Stimulated activated naive CD8-positive, alpha-beta T cell treated with anti-CD3 and anti-CD28 coated beads, Interleukin-15, Interleukin-2, amounts not matched to agents 100 ng/mL and 50 ng/mL, for 24 hours (primary cell): ENCODE data around the gene DCBLD1.
"Not testable (repeated sequence)": the region's sequence is repeated elsewhere in the genome, so short reads cannot be mapped to it uniquely, and the experiment has no call there.

Source experiments
- H3K27ac Mint-ChIP-seq: one replicate; pipeline ENCODE4 v1.8.0; 2021; ENCODE audit warnings: mild to moderate bottlenecking, mixed read lengths
- H3K27me3 Mint-ChIP-seq: one replicate; pipeline ENCODE4 v1.8.0; 2021; ENCODE audit warnings: mixed read lengths
- H3K36me3 Mint-ChIP-seq: one replicate; pipeline ENCODE4 v1.8.0; 2021; ENCODE audit warnings: low read depth, mixed read lengths
- H3K4me1 Mint-ChIP-seq: one replicate; pipeline ENCODE4 v1.8.0; 2021; ENCODE audit warnings: low read depth, mixed read lengths
- H3K4me3 Mint-ChIP-seq: one replicate; pipeline ENCODE4 v1.8.0; 2021; ENCODE audit warnings: mild to moderate bottlenecking, mixed read lengths
- H3K9me3 Mint-ChIP-seq: one replicate; pipeline ENCODE4 v1.8.0; 2021; ENCODE audit warnings: mixed read lengths

Gene DCBLD1

GRCh38 chr6:117502580-117502979 lies 20.1 kb downstream of the DCBLD1 start:
- H3K9me3 Mint-ChIP-seq: no peaks in the 10 kb centered on the region
- peaks cover 3% of the 10 kb centered on the region for H3K27me3 Mint-ChIP-seq
- peaks cover 8% of the 10 kb centered on the region for H3K4me1 Mint-ChIP-seq
- H3K4me3 Mint-ChIP-seq: no peak overlapping the region
- H3K27ac Mint-ChIP-seq: no peak overlapping the region
- peaks cover 5% of the 10 kb centered on the region for H3K36me3 Mint-ChIP-seq

- no peak overlapping the region for H3K27ac Mint-ChIP-seq
- H3K4me1 Mint-ChIP-seq: peaks cover 5% of the 10 kb centered on the region
- H3K36me3 Mint-ChIP-seq: peaks cover 5% of the 10 kb centered on the region
- peaks cover 2% of the 10 kb centered on the region for H3K27me3 Mint-ChIP-seq
- H3K9me3 Mint-ChIP-seq: no peaks in the 10 kb centered on the region
- no peak overlapping the region for H3K4me3 Mint-ChIP-seq
These were observed 20.7 kb downstream of the DCBLD1 start for GRCh38 chr6:117503211-117503610.

GRCh38 chr6:117504478-117505144 lies 22.1 kb downstream of the DCBLD1 start:
- Mint-ChIP-seq H3K27ac (no peak overlapping the region), H3K27me3 (no peaks in the 10 kb centered on the region), H3K9me3 (no peaks in the 10 kb centered on the region), H3K4me1 (no peaks in the 10 kb centered on the region), H3K4me3 (no peak overlapping the region), H3K36me3 (peaks cover 5% of the 10 kb centered on the region)

GRCh38 chr6:117505311-117505710 lies 22.8 kb downstream of the DCBLD1 start:
- Mint-ChIP-seq H3K27ac (no peak overlapping the region), H3K27me3 (no peaks in the 10 kb centered on the region), H3K4me3 (no peak overlapping the region), H3K9me3 (no peaks in the 10 kb centered on the region), H3K36me3 (peaks cover 5% of the 10 kb centered on the region), H3K4me1 (no peaks in the 10 kb centered on the region)

GRCh38 chr6:117506180-117506835 lies 23.8 kb downstream of the DCBLD1 start:
- Mint-ChIP-seq H3K9me3 (no peaks in the 10 kb centered on the region), H3K27me3 (no peaks in the 10 kb centered on the region)

GRCh38 chr6:117506907-117507306 lies 24.4 kb downstream of the DCBLD1 start:
- no peak overlapping the region for H3K27ac Mint-ChIP-seq
- peaks cover 5% of the 10 kb centered on the region for H3K36me3 Mint-ChIP-seq
- H3K4me3 Mint-ChIP-seq: no peak overlapping the region
- H3K27me3 Mint-ChIP-seq: no peaks in the 10 kb centered on the region
- H3K4me1 Mint-ChIP-seq: no peaks in the 10 kb centered on the region
- H3K9me3 Mint-ChIP-seq: no peaks in the 10 kb centered on the region

More at GRCh38 chr6:117506180-117506835, 23.8 kb downstream of the DCBLD1 start:
- Mint-ChIP-seq H3K4me1 (no peaks in the 10 kb centered on the region), H3K4me3 (no peak overlapping the region), H3K36me3 (peaks cover 5% of the 10 kb centered on the region), H3K27ac (no peak overlapping the region)

GRCh38 chr6:117508450-117508971 lies 26.0 kb downstream of the DCBLD1 start:
- H3K4me1 Mint-ChIP-seq: no peaks in the 10 kb centered on the region
- no peak overlapping the region for H3K4me3 Mint-ChIP-seq
- H3K9me3 Mint-ChIP-seq: no peaks in the 10 kb centered on the region
- H3K27ac Mint-ChIP-seq: no peak overlapping the region
- H3K27me3 Mint-ChIP-seq: no peaks in the 10 kb centered on the region
- peaks cover 5% of the 10 kb centered on the region for H3K36me3 Mint-ChIP-seq

- Mint-ChIP-seq H3K9me3 (no peaks in the 10 kb centered on the region), H3K4me1 (no peaks in the 10 kb centered on the region), H3K36me3 (peaks cover 4% of the 10 kb centered on the region), H3K27ac (no peak overlapping the region), H3K4me3 (no peak overlapping the region), H3K27me3 (no peaks in the 10 kb centered on the region)
These were observed 26.5 kb downstream of the DCBLD1 start for GRCh38 chr6:117509021-117509420.

- Mint-ChIP-seq H3K4me1 (no peaks in the 10 kb centered on the region), H3K27ac (no peak overlapping the region), H3K36me3 (no peaks in the 10 kb centered on the region), H3K9me3 (no peaks in the 10 kb centered on the region), H3K27me3 (no peaks in the 10 kb centered on the region), H3K4me3 (no peak overlapping the region)
These were observed 29.8 kb downstream of the DCBLD1 start for GRCh38 chr6:117512056-117512828.

- Mint-ChIP-seq H3K27me3 (no peaks in the 10 kb centered on the region), H3K4me3 (no peak overlapping the region), H3K9me3 (no peaks in the 10 kb centered on the region), H3K36me3 (no peaks in the 10 kb centered on the region), H3K27ac (no peak overlapping the region), H3K4me1 (no peaks in the 10 kb centered on the region)
These were observed 30.6 kb downstream of the DCBLD1 start for GRCh38 chr6:117512987-117513573.

- no peaks in the 10 kb centered on the region for H3K9me3 Mint-ChIP-seq
- H3K4me3 Mint-ChIP-seq: no peak overlapping the region
- no peaks in the 10 kb centered on the region for H3K36me3 Mint-ChIP-seq
- no peak overlapping the region for H3K27ac Mint-ChIP-seq
- no peaks in the 10 kb centered on the region for H3K4me1 Mint-ChIP-seq
- H3K27me3 Mint-ChIP-seq: no peaks in the 10 kb centered on the region
These were observed 31.4 kb downstream of the DCBLD1 start for GRCh38 chr6:117513778-117514365.

- Mint-ChIP-seq H3K9me3 (no peaks in the 10 kb centered on the region), H3K27ac (no peak overlapping the region), H3K27me3 (no peaks in the 10 kb centered on the region), H3K4me3 (no peak overlapping the region), H3K36me3 (no peaks in the 10 kb centered on the region), H3K4me1 (no peaks in the 10 kb centered on the region)
These were observed 32.2 kb downstream of the DCBLD1 start for GRCh38 chr6:117514655-117515054.

- Mint-ChIP-seq H3K27me3 (no peaks in the 10 kb centered on the region), H3K9me3 (no peaks in the 10 kb centered on the region), H3K27ac (no peak overlapping the region), H3K4me3 (no peak overlapping the region), H3K4me1 (no peaks in the 10 kb centered on the region), H3K36me3 (no peaks in the 10 kb centered on the region)
These were observed 32.9 kb downstream of the DCBLD1 start for GRCh38 chr6:117515326-117515725.

GRCh38 chr6:117517995-117518394 lies 35.5 kb downstream of the DCBLD1 start:
- H3K27me3 Mint-ChIP-seq, H3K4me1 Mint-ChIP-seq, H3K4me3 Mint-ChIP-seq, H3K36me3 Mint-ChIP-seq, H3K9me3 Mint-ChIP-seq, H3K27ac Mint-ChIP-seq: not testable (repeated sequence)
